HG03159 (cell line): ENCODE measurements around the gene BRD9.
"Not testable (repeated sequence)": the region's sequence is repeated elsewhere in the genome, so short reads cannot be mapped to it uniquely, and the experiment has no call there.

ENCODE experiments used
- ATAC-seq: cut with Tn5 transposase; IDR thresholded peaks from one replicate; pipeline ENCODE4 v1.9.1; 2021; ENCODE audit warnings: mild to moderate bottlenecking, moderate library complexity; ENCODE audit not compliant: unreplicated experiment

Gene BRD9

DNA sequence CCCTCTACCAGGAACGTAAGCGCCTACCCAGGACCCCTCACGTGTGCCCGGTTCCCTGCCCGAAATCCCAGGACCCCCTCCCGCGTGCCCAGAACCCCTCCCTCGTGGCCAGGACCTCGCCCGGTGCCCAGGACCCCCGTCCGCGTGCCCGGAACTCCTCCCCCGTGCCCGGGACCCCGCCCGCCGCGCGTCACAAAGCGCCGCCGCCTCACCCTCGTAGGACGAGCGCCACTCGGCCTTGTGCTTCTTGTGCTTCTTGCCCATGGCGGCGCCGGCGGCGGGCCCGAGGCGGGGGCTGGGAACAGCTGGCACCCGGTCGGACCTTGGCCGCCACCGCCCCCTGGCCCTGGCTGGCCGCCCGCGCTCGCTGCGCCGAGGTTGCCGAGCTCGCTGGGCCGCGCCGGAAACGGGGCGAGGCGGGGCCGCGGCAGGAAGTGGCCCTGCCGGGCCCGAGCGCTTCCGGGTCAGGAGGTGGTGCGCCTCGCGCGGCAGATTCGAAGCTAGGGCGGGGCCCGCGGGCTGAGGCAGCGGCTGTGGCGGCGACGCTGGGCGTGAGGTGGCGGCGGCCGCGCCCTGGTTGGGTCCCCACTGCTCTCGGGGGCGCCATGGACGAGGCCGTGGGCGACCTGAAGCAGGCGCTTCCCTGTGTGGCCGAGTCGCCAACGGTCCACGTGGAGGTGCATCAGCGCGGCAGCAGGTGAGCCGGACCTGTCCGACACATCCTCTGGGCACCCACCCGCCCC lies at the start of gene BRD9, which contains the start of gene TRIP13:
TSS of gene BRD9 (minus strand) at position 408 of the 743 bp plus-strand sequence. CDS start at position 264, 144 bp downstream.
TSS of gene TRIP13 (plus strand) at position 491 of the 743 bp plus-strand sequence. CDS start at position 606, 115 bp downstream.
- ATAC-seq, result peak; percentile 96

DNA sequence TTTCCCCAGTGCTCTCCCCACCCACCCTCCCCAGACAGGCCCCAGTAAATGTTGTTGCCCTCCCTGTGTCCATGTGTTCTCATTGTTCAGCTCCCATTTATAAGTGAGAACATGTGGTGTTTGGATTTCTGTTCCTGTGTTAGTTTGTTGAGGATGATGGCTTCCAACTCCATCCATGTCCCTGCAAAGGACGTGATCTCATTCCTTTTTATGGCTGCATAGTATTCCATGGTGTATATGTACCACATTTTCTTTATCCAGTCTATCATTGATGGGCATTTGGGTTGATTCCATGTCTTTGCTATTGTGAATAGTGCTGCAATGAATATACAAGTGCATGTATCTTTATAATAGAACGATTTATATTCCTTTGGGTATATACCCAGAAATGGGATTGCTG lies 48.1 kb upstream of the BRD9 start:
- not testable (repeated sequence) for ATAC-seq

DNA sequence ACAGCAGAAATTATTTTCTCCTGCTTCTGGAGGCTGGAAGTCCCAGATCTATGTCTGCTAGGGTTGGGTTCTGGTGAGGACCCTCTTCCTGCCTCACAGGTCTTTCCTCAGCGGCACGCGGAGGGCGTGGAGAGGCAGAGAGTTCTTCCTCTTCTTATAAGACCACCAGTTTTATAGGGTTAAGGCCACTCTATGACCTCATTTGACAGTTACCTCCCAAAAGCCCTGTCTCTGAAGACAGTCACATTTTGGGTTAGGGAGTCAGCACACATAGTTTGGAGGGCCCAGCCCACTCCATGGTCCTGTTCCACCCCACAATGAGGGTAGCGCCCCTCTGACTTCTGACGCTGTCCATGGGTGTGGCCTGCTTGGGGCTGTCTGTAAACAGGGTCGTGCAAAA lies 46.8 kb upstream of the BRD9 start:
- ATAC-seq, result no peak

DNA sequence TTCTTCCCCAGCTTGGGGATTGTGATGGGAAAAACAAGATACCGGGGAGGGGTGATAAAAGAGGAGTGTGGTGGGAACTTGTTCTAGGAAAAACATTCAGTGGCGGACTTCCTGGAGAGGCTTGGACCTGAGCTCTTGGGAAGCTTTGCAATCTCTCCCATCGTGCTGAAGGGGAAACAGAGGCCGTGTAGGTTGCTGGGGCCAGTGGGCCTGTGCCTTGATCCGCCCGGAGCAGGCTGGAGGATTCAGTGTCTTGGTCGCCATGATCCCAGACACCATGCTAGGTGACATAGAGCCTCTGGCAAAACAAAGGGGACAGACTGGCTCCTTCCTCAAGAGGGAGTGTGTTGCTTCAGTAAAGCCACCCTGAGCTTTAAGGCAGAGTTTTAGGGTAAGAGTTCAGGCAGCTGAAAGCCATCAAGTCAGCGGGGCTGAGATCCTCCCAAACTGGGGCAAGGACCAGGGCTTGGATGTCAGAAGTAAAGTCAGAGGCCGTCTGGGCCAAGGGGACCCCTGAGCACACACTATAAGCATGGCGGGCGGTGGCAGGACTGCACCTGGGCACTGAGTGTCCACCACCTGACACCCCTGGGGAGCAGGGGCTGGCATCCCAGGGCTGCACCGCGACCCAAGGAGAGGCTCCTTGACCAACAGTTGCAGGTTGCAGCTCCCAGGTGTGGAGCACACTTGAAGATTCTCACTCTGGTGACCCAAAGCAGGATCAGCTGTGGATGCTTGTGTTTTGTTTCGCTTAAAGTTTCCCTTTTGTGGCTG lies 44.7 kb upstream of the BRD9 start:
- no peak for ATAC-seq

DNA sequence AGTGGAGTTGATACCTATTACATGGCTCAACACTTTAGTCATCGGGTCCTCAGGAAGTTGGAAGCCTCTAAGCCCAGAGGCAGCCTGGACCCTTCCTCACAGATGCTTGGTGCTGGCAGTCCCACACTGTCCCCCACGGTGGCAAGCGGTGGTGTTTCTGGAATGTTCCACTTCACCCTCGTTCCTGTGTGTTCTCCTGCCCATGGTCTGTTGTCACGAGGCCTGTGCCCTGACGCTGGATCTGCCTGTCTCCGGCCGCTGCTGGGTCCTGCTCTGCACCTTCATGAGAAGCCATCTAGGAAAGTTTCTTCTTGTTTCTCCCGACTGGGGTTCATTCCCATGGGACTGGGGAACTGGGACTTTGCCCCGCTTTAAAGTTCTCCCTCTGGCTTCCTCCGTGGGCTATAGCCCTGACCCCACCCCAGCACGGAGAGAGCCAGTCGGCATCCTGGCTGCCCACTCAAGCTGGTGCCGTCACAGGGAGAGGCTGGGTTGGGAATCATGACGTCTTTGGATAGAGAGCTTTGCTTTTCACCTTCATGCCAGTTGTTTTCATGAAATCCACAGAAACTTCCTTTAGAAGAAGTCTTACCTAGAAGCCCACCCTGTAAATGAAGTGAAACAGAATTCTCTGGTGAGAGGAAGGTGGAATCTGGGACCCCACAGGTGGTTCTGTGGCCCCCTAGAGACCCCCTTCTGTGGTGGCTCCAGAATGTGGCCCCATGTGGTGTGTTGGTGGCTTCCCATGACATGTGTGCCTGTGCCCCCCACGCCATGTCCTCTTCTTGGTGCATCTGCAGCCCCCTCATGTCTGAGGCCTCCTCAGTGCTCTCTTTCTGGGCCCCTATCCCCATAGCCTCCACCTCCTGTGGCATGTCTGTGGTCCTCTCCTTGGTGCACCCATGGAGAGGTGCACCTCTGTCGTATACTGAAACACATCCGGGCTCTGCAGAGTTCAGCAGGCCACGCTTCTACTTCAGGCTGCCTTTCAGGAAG lies 43.8 kb upstream of the BRD9 start:
- ATAC-seq, result no peak

DNA sequence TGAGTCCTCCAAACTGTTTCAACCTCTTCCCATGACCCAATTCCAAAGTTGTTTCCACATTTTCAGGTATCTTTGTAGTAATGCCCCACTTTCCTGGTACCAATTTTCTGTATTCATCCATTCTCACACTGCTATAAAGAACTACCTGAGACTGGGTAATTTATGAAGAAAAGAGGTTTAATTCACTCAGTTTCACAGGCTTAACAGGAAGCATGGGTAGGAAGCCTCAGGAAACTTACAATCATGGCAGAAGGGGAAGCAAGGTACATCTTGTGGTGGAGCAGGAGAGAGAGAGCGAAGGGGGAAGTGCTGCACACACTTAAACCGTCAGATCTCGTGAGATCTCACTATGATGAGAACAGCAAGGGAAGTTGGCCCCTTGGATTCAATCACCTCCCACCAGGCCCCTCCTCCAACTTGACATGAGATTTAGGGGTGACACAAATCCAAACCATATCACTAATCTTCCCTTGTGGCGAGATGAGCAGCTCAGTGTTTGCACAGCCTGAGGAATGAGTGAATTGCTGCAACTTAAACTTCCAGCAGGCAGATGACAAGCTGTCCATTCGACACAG lies 43.0 kb upstream of the BRD9 start:
- no peak for ATAC-seq

DNA sequence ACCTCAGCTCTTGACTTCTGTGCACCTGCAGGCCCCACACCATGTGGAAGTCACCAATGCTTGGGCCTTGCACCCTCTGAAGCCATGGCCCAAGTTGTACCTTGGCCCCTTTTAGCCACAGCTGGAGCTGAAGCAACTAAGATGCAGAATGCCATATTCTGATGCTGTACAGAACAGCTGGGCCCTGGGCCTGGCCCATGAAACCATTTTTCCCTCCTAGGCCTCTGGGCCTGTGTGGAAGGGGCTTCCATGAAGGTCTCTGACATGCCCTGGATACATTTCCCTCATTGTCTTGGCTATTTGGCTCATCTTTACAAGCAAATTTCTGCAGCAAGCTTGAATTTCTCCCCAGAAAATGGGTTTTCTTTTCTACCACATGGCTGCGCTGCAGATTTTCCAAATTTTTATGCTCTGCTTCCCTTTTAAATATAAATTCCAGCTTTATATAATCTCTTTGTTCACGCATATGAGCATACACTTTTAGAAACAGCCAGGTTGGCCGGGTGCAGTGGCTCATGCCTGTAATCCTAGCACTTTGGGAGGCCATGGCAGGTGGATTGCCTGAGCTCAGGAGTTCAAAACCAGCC lies 41.9 kb upstream of the BRD9 start:
- not testable (repeated sequence) for ATAC-seq

DNA sequence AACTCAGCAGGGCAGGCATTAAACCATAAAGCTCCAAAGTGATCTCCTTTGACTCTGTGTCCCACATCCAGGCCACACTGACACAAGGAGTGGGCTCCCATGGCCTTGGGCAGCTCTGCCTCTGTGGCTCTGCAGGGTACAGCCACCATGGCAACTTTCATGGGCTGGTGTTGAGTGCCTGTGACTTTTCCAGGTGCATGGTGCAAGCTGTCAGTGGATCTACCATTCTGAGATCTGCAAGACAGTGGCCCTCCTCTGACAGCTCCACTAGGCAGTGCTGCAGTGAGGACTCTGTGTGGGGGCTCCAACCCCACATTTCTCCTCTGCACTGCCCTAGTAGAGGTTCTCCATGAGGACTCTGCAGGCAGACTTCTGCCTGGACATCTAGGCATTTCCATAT lies 41.4 kb upstream of the BRD9 start:
- not testable (repeated sequence) for ATAC-seq

DNA sequence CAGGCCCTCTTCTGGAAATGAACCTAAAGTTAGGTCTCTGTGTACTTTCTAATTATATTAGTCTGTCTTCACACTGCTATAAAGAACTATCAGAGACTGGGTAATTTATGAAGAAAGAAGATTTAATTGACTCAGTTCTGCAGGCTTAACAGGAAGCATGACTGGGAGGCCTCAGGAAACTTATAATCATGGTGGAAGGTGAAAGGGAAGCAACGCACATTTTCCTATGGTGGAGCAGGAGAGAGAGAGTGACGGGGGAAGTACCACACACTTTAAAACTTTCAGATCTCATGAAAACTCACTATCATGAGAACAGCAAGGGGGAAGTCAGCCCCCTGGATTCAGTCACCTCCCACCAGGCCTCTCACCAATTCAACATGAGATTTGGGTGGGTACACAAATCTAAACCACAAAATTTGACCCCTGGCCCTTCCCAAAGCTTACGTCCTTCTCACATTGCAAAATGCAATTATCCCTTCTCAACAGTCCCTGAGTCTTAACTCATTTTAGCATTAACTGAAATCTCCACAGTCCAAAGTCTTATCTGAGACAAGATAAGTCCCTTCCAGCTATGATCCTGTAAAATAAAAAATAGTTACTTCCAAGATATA lies 40.8 kb upstream of the BRD9 start:
- no peak for ATAC-seq

DNA sequence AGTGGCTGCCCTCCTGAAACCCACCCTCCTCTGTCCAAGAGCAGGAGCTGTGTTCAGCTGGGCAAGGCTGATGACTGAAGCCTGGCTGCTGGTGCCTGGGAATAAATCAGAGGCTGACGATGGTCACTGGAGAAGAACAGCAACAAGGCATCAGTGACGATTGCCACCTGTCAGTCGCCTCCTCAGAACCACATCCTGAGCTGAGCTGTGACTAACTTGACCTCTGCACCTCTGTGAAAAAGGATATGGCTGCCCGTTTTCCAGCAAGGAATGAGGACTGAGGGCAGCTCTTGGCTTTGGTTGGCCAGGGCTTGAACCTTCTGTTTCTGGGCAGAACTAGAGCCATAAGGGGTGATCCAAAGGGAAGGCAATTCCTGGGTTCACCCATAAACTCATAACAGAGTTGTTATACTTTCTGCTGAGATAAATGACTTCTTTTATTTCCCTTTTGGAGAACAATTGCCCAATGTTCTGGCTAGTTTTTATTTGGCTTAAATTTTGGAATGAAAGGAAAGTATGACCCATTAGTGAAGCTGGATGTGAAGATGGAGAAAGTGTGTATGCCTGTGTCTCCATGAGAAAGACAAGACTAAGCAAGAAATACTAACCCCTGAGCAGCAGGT lies 40.1 kb upstream of the BRD9 start:
- ATAC-seq, result no peak

DNA sequence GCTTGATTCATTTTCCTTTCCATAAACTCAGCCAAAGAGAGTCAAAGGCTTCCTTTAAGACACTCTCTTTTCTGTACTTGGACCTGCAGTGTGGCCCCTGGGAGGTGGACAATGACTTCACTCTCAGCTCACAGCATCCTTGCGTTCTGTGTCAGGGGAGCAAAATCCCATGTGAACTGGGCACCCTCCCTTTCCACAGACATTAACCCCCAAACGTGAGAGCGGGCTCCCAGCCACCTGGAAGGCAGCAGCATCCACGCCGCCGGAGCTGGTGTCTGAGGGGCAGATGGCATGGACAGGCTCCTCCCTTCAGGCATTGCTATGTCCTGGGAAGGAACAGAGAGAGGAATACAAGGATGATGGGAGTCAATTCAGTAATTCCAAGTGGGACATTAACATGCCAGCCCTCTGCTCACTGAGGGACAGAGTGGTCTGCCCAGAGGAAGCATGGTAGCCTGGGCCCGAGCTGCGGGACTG lies 39.6 kb upstream of the BRD9 start:
- ATAC-seq, result no peak

DNA sequence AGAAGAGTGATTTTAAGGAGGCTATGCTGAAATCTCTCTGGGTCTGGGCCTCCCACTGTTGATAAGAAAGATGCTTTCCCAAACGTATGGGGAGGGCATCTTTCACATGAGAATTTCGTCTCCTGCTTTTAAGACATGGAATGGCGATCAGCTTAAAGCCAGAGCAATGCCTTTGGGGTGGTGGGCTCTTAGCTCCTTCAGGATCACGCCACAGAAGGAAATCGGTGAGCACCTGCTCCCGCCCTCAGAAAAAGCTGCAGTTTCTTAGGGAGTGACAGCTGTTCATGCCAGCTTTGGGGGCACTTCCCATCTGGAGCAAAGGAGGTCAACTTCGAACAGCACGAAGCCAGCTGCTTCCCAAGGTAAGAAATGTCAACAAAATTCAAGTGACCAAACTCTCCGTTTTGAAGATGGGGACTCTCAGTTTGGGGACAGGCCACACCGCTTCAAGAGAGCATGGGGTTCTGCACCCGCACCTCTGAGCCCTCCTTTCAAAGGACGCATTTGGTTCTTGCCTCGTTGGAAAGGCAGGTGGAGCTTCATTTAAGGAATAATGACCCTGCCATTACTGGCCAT lies 39.1 kb upstream of the BRD9 start:
- ATAC-seq, result no peak

DNA sequence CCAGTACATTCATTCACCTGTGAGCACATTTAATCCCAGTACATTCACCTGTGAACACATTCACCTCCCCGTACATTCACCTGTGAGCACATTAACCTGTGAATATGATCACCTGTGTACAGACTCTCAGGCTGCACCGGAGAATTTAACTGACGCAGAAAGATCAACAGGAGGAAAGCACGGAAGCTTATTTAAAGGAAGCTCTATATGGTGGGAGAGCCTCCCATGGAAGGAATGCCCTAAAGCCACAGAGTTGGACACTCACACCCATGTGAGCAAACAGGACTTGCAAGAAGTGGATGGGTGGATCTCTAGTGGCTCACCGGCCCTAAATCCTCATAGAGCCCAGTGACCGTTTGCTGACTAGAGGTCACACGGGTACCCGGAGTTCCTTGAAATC lies 38.3 kb upstream of the BRD9 start:
- no peak for ATAC-seq

DNA sequence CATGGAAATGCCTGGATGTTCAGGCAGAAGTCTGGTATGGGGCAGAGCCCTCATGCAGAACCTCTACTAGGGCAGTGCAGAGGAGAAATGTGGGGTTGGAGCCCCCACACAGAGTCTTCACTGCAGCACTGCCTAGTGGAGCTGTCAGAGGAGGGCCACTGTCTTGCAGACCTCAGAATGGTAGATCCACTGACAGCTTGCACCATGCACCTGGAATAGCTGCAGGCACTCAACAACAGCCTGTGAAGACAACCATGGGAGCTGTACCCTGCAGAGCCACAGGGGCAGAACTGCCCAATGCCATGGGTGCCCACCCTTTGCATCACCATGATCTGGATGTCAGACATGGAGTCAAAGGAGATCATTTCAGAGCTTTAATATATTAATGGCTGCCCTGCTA lies 37.0 kb upstream of the BRD9 start:
- ATAC-seq, result no peak

DNA sequence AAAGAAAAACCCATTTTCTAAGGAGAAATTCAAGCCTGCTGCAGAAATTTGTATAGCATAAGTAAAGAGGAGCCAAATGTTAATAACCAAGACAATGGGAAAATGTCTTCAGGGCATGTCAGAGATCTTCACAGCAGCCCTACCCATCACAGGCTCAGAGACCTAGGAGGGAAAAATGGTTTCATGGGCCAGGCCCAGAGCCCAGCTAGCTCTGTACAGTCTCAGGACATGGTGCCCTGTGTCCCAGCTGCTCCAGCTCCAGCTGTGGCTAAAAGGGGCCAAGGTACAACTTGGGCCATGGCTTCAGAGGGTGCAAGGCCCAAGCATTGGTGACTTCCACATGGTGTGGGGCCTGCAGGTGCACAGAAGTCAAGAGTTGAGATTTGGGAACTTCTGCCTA lies 36.6 kb upstream of the BRD9 start:
- not testable (repeated sequence) for ATAC-seq

DNA sequence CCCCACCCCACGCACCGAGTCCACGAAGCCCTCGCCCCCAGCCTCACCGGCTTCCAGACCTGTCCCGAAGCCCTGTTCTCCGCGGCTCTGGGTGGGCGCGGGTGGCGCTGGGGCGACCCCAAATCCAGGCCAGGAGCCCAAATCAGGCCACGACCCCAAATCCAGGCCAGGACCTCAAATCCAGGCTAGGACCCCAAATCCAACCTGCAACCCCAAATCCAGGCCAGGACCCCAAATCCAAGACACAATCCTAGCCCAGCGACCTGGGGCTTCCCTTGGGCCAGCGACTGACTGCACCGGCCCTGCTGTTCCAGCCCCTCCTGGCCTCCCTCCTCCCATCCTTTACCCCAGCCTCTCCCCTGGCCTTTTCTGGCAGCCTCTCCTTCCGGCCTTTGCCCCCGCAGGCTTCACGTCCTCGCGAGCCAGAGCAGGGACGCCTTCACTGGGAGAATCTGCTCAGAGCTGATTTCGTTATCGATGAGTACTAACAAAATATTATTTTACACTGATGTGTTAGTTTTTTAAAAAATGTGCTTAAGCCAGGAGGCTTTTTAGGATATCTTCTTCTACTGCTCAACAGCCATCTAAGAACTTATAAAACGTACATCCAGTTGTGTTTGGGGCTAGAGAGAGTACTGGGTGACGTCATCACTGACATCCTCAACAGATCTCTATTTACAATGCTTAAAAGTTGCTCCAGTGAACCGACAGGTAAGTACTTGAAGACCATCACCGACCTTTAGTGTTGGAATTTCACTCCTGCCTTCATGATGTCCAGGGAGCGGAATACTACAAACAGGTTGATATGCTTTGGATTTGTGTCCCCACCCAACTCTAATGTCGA lies 34.8 kb upstream of the BRD9 start:
- no peak for ATAC-seq

DNA sequence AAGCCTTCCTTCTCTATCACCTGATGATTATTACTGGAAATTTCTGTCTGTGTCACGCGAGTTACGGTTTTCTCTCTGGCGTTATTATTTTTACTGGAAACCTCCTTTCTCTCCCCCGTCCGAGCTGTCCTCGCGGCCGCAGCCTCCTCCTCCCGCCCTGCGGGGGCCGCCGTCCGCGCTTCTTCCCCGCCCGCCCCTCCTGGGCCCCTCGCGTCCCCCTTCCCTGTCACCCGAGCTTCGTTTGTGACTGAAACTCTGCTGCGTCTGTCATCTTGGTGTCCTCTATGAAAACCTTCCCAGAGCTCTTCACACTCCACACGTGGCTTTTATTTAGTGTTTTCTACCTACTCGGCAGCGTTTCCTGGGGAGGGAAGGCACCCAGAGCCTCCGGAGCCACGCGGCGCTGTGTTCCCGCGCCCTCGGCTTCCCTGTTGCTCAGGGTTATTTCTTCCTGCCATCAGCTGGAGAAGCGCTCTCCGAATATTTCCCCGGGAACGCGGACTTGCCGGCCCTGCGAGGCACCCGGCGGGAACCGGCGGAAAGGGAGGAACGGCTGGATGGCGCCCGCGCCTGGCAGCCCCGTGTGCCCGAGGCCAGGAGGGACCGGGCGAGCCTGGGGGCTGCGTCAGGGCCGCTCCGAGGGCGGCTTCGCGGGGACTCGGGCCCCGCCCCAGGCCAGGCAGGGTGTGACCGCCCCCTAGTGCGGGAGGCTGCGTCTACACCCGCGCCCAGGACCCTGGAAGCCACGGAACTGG lies 34.0 kb upstream of the BRD9 start:
- ATAC-seq, result no peak
